HG02870 (cell line): Measurements from ENCODE around the gene FKRP.

Source experiments
- ATAC-seq: cut with Tn5 transposase; IDR thresholded peaks from one replicate; pipeline ENCODE4 v1.9.1; 2021; ENCODE audit warnings: mild to moderate bottlenecking, moderate library complexity; ENCODE audit not compliant: unreplicated experiment

FKRP gene

DNA sequence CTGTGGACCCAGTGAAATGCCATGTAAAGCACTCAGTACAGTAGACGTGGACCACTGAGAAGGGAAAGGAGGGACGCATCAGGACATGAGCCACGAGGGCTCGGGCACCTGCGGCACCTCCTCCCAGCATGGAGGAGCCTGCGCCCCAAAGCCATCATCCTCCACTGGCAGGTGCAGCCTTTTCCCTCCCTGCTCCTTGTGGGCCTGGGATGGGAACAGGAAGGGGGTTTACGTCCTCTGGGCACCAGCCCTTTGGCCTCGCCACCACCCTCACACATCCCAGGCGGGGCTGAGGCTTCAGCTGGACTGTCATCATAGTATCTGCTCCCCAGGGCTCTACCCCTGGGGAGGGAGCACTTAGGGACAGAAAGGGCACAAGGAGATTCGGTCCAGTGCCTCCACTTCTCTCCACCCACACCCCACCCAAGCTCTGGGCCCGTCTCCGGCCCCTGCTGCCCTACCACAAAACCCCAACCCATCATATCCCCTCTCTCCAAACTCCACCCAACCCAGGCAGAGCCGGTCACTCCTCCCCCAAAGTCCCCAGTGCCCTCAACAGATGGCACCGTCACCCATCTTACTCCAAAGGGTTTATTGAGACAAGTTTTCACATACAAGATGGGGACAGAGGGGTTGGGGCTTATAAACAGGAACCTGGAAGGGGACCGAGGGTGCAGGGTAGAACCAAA, 26.8 kb upstream of the FKRP start:
- ATAC-seq, result no peak

DNA sequence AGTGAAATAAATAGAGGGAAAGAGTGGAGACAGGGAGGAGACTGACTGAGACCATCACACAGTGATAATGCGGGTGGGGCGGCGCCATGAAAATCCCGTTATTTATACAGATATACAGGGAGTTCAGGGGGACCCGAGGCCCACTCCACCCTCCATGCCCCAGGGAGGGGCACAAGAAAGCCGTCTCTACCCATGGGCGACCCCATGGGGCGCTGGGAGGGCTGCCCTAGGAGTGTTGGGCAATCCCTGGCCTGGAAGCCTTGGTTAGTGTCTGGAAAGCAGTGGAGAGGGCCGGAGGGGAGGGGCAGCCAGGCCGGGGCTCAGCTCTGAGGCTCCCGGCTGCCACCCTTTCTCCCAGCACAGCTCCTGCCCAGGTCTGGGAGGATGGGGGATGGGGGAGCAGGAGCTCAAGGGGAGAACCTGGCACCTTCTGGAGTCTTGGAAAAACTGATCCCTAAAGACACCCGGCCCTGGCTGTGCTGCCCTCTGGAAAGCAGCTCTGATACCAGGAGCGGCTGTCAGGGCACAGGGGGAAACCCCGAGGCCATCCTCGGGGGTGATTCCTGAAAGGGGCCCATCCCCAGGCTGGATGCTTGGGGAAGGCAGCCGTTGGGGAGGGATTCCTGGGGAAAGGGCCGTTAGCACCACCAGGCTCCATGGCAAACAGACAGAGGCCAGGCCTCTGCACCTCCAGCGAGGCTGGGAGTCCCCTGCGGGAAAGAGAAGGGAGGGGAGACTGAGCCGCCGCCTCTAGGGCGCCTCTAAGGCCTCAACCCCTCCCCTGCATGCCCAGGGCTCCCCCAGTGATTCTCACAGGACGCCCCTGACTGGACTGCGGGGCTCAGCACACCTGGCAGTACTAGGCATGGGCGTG, 26.0 kb upstream of the FKRP start:
- ATAC-seq, result no peak

DNA sequence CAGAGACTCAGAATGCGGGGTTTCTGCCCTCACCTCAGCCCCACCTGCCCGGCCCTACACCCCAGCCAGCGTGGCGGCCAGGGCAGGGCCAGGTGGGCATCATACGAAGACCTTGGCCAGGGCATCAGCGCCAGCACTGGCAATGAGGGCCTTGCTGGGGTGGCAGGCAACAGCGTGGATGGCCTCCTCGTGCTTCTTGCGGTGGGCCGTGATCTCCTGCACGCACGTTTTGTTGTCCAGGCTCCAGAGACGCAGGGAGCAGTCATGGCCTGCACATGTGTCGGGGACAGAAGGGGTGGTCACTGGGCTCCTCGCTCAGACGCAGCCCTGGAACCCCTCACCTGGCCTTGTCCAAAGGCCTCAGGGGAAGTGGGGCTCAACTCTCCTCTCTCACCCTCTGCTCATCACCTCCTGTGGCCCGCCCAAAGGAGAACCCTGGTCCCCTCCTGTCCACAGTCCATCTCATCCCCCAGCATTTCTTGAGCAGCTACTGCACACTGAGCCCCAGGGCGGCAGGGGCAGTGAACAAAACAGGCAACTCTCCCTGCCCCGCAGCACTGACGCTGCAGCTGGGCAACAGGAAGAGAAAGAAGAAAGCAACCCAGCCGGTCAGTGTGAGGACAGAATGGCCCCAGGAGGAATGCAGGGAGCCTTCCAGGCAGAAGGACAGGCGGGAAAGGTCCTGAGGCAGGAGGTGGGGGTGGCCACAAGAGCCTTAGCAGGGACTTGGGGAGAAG, 25.2 kb upstream of the FKRP start:
- ATAC-seq, result no peak

DNA sequence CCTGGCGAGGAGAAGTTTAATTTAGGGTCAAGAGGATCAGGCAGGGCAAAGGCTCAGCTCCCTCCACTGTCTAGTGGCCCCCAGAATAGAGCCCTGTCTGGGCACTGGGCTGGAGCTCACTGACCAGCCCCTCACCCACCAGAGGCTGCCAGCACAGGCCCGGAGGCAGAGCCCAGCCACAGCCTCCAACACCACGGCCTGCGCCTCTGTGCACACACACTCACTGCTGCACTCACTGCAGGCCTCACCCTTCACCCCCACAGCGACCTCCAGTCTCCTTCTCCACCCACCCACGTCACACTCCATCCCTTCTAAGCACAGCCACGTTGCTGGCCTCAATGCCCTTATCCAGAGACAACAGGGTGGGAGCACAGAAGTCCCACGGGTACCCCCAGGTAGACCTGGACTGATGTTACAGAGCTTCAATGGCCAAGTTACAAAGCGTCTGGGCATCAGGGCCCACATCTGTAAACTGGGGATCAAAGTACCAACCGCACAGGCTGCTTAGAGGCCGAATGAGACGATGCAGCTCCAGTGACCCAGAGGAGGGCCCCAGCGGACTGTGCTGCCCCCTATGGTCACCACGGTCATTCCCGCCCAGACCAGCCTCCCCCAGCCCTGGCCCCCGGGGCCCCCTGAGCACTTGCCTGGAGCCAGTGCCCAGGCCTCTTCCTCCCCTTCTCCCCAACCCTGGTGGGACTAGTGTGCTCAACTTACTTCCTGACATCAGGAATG, 24.4 kb upstream of the FKRP start:
- no peak for ATAC-seq

DNA sequence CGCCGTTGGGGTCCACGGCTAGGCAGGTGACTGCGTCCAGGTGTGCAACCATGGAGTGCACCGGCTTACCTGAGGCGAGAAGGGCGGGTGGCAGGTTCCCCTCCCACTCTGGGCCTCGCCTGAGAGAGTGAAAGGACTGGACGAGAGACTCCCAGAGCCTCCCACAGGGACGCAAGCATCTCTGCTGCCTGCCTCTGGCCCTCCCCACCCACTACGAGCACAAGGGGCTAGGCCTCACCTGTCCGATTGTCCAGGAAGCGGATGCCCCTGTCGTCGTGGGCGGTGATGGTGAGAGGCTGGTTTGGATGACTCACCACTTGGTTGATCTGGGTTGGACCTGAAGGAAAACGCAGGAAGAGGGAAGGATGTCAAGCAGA, 23.9 kb upstream of the FKRP start:
- no peak for ATAC-seq

DNA sequence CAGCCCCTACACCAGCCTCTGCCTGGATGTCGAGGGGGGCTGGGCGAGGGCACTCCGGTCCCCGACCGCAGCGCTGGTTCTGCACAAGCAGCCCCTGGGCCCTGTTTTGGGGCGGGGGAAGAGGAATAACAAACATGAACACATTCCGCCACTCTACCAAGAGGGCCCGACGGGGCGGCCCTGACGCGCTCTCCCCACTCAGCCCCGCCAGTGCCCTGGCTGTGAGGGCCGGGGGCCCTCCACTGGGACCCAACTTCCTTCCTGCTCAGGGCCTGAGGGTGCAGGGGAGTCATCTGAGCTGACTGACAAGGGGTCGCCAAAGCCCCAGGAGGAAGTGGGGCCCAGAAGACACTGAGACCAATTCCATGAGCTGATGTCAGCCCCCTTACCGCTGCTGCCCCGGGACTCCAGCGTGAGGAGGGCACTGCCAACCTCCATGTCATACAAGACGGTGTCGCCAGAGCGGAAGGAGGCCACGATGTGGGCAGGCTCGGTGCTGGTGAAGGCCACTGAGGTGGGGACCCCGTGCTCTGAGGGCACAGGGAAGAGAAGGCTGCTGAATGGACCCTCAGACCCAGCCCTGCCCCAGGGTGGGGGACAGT, 23.3 kb upstream of the FKRP start:
- no peak for ATAC-seq

DNA sequence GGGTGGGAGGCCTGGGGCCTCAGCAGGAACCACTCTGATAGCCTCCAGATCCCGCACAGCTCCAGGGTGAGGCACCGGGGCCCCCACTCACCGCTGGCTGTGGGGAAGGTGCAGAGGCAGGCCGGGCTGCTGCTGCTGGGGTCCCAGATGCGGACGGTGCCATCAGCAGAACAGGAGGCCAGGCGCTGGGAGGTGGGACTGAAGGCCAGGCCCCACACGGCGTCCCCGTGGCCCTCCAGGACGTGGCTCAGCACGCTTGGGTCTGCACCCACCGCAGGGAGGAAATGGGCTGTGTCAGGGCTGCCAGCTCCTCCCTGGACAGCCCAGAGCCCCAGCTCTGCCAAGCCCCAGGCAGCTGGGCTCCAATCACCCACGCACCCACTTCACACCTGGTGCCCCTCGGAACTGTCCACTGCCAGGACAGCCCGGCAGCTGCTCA, 22.8 kb upstream of the FKRP start:
- no peak for ATAC-seq

DNA sequence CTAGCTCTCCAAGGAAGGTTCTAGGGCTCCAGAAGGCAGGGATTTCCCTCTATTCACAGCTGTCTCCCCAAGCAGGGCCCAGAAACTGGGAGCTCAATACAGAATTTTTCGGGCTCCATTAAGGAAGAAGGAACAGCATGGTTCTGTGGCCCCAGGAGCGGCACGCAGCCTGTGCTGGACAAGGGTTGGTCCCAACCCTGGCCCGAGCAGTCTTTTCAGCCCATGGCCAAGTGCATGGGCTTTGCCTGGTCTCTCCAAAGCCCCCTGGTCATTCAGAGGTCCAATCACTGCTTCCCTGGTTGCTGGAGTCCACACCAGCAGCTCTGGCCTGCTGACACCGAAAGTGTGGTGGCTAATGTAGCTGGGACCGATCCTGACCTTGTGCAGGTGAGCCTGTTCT, 22.4 kb upstream of the FKRP start:
- ATAC-seq, result no peak

DNA sequence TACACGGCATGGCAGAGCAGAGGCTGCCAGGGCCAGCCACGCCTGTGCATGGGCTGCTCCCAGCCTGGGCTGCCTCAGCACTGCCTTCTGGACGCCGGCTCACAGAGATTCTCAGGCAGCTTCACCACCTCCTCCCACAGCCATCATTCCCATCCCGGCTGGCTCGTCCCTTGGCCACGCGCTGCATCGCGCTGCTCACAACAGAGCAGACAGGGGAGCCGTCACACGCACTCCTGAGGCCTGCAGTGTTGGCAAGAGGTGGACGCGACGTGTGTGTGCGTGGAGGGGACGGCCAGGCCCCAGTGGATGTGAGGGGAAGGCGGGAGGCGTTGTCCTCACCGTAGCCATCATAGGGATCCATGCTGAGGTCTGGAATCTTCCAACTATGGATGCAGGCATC, 21.4 kb upstream of the FKRP start:
- no peak for ATAC-seq

DNA sequence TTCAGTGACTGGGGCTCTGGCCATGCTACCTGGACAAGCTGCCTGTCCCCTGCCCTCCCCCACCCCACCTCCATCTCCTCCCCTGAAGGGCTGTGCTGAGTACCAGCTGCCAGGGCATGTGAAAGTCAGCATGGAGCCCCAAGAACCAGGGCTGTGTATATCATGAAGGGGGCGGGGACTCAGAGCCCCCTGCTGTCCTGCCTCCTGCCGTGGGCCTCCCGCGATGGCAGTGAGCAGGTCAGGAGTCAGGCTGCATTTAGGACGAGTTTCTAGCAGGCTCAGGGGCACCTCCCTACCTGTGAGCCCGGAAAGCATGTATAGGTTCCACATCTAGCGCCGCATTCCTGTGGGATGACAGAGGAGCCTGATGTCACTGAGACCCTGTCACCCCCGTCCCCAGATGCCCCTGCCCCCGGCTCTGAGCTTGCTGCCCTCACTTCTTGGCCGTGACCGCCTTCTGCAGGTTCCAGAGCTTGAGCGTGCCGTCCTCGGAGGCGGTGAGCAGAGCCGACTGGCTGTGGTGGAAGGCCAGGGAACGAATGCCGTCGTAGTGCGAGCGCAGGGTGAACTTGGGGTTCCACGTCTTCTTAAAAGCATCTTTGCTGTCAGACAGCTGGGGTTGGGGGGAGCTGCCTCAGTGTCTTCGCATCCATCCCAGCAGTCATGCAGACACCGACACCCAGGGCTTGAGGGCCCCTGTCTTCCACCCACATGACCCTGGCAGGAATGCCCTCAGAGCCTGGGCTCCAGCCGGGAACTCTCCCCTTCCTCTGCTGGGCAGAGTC, 20.6 kb upstream of the FKRP start:
- no peak for ATAC-seq

DNA sequence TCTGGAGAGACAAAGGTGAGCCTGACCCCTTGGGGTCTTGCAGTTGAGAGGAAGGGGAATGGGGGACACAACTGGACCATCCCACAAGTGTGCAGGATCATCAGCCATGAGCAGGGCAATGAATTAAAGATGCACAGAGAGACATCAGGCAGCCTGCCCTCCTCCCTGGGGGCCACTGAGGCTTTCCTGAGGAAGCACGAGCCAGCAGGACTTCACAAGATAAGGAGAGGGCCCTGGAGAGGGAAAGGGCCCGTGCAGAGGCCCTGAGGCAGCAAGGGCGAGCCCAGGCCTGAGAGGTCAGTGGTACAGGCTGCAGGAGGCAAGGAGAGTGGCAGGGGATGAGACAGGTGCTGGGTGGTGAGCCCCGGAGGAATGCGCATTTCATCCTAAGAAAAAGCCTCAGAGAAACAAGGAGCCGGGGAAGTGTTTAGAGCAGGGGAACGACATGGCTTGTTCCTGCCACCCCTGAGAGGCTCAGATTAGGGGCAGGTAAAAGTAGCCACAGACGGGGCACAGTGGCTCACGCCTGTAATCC, 19.9 kb upstream of the FKRP start:
- no peak for ATAC-seq

DNA sequence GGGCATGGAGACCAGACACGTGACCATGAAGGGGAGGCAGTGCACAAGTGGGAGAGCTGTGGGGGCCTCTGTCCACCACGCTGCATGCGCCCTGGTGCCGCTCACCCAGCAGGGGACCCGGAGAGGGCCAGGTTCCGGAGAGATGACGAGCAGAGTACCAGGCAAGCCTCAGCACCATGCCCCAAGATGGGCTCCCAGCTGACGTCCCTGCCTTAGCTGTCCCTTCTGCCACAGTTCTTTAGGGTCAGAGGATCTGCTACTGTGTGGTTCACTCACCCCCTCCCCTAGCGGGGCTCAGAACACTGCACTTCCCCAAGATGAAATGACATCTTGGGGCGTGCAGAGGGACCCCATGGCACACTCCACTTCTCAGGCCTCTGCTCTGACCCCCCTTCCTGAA, 19.3 kb upstream of the FKRP start:
- no peak for ATAC-seq

DNA sequence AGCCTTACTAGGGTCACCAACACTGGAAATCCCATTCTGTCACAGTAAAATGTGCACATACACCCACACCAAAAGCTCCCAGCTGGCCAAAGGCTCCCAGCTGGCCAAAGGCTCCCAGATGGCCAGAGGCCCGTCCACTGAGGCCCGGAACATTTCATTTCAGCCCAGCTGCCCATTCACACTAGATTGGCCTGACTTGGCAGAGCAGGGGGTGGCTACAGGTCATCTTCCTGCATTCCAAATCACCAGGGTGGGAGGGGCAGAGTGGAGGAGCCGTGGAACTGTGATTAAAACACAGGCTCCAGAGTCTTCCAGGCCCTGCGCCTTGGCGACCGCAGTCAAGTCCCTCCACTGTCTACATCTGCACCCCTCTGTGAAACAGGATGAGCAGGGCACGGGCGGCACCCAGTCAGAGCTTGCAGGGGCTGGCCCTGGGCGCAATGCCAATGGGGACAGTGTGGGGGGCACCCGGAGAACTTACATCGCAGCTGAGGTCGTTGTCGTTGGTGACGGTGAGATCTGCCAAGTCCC, 18.8 kb upstream of the FKRP start:
- no peak for ATAC-seq

DNA sequence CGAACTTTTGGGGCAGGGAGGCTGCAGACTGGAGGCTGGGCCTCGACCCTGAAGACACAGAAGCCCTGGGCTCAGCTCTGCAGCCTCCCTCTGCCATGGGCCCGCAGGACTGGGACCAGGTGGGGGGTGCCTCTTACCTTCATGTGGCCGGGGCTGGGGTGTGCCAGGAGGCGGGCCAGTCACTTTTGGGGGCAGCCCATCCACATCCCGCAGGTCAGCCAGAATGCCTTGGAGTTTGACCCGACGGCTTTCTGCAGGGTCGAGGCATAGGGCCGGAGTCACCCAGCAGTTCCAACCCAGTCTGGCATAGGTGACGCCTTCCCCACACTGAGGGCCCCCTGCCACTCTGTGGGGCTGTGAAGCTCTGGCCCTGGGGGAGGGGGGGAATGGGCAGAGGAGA, 18.1 kb upstream of the FKRP start:
- no peak for ATAC-seq

DNA sequence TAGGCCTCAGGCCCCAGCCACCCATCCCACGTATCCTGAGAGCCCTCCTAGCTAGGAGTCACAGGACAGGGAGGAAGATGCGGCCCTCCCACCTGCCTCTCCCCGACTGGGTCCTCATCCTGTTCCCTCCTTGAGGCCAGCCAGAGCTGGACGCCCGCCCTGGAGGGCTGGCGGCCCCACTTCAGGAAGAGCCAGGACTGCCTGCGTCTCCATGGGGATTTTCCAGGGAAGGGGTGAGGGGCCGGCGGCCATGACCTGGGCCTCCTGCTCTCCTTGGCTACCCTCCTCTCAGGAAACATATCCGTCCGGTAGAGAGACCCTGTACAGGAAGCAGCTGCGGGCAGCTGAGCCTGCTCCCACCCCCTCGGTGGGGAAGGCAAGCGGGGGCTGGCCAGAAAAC, 17.6 kb upstream of the FKRP start:
- ATAC-seq, result no peak

DNA sequence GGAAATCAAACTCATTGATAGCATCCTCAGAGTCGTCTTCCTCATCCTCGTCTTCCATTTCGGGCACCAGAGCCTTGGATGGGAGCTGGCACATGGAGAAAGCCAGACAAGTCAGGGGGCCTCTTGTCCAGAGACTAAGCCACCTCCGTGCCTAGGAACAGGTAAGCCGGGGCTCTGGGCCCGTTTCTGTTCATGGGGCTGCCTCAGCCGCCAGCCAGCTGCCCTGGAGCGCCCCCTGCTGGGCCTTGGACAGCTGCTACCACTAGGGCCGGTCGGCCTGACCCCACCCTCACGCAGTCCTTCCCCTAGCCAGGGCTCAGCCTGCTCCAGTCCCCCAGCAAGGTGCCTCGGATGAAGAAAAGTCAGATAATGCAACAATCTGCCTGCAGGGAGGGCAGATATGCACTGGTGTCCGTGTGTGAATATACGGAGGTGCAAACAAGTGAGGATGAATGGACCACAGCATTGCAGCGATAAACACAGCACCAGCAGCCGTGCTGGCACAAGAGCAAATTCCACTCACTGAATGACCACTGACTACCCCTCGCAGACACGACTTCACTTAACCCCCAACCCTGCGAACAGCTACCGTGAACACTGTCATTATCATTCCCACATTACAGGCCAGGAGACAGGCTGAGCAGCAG, 17.0 kb upstream of the FKRP start:
- ATAC-seq, result no peak

DNA sequence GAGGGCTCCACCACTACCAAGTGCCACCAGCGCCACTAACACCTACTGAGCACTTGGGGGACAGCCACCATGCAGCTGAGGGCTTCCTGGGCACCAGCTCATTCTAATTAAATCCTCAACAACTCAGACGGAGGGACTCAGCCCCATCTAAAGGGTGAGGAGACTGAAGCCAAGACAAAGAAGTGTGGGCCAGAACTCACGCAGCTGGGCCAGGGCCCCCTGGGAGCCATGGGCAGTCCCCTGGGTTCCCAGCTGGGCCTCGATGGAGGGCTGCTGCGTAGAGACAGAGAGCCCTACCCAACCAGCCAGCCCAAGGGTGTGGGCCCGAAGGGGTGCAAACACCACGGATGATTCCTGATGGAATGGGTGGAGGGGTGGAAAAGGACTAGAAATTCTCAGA, 16.2 kb upstream of the FKRP start:
- no peak for ATAC-seq

DNA sequence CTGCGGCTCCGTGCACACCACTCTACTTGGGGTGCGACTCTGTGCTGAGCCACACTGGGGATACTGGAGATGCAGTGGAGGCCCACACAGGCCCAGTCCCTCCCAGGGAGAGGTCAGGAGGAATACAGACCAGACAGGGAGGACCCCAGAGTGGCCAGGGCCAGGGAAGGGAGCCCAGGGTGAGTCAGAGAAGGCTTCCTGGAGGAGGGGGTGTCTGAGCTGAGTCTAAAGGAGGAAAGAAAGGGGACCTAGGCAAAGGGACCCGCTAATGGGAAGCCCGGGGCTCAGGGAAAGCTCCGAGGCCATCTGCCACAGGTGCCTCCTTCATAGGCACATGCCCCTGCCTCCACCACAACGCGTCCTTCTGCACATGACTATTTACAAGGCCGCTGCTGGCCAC, 15.7 kb upstream of the FKRP start:
- ATAC-seq, result no peak

DNA sequence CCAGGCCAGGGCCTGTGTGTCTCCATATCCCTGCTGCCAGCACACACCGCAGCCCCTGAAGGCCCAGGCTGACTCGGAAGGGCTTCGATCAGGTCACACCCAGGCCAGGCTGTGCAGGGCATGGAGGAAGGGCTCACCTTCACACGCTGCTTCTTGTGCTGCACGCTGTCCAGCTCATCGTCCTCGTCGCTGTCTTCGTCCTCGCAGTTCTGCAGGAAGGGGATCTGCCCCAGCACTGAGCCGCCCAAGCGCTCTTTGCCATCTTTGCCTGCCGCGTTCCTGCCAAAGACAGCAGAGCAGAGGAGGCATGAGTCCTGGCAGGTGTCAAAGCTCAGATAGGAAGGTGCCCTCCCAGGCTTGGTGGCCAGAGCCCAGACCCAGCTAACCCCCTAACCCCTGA, 15.3 kb upstream of the FKRP start:
- no peak for ATAC-seq
